HTR-8/SVneo (cell line): ENCODE data around the gene GYPE.
"Not testable (repeated sequence)": the region's sequence is repeated elsewhere in the genome, so short reads cannot be mapped to it uniquely, and the experiment has no call there.

Experiments used
- DNase-seq: peaks from one replicate; pipeline ENCODE4 v3.0.0; 2011; ENCODE audit warnings: low spot score, mixed read lengths; ENCODE audit not compliant: insufficient read length
- FAIRE-seq: peaks from 2 replicates; lab custom pipeline; 2011; peaks lifted over from hg19 to GRCh38; lab: Jason Lieb, UNC

The GYPE gene

GRCh38 chr4:143905440-143905839, at the start of gene GYPE:
TSS of gene GYPE (minus strand) at chr4:143905559. CDS start at chr4:143905507, 52 bp downstream.
- FAIRE-seq, DNase-seq: not testable (repeated sequence)

DNA sequence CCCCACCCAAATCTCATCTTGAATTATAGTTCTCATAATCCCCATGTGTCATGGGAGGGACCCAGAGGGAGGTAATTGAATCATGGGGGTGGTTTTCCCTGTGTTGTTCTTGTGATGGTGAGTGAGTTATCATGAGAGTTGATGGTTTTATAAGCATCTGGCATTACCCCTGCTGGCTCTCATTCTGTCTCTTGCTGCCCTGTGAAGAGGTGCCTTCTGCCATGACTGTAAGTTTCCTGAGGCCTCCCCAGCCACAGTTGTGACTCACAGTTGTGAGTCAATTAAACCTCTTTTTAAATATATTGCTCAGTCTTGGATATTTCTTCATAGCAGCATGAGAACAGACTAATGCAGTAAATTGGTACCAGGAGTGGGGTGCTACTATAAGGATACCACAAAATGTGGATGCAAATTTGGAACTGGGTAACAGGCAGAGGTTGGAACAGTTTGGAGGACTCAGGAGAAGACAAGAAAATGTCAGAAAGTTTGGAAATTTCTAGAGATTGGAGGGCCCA, 46.2 kb upstream of the GYPE start:
- DNase-seq, FAIRE-seq: not testable (repeated sequence)

DNA sequence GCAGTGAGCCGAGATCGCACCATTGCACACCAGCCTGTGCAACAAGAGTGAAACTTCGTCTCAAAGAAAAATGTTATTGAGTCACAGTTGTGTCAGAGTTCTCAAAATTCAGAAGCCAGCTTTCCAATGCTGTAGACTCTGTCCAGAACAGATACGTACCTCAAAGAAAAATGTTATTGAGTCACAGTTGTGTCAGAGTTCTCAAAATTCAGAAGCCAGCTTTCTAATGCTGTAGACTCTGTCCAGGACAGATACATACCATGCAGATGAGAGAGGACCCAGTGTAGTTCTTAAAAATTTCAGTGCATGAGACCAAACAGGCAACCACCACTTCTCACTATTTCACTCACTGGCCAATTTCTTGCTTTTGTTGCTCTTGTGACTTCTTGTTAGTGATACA, 45.6 kb upstream of the GYPE start:
- not testable (repeated sequence) for DNase-seq

GRCh38 chr4:143950185-143950584, 44.8 kb upstream of the GYPE start:
- not testable (repeated sequence) for DNase-seq, FAIRE-seq

More for the DNA sequence above, 45.6 kb upstream of the GYPE start:
- not testable (repeated sequence) for FAIRE-seq

- not testable (repeated sequence) for DNase-seq, FAIRE-seq
These were observed 42.1 kb upstream of the GYPE start for GRCh38 chr4:143947493-143947892.

- FAIRE-seq: not testable (repeated sequence)
These were observed 35.3 kb upstream of the GYPE start for GRCh38 chr4:143940708-143941107.

DNA sequence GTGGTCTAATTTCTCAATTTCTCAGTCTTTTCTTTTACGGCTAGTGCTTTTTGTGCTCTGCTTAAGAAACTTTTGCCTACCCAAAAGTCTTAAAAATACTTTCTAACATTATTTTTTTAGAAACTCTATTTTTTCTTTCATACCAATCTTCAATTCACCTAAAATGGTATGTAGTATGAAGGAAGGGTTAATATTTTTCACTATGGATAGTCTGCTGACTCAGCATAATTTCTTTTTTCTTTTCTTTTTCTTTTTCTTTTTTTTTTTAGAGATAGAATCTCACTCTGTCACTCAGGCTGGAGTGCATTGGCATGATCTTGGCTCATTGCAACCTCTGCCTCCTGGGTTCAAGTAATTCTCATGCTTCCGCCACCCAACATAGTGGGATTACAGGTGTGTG, 34.2 kb upstream of the GYPE start:
- no peak for FAIRE-seq
- no peak for DNase-seq

More at GRCh38 chr4:143940708-143941107, 35.3 kb upstream of the GYPE start:
- not testable (repeated sequence) for DNase-seq

- FAIRE-seq, DNase-seq: not testable (repeated sequence)
These were observed 33.5 kb upstream of the GYPE start for GRCh38 chr4:143938890-143939289.

GRCh38 chr4:143921181-143921580, 15.8 kb upstream of the GYPE start:
- DNase-seq (no peak), FAIRE-seq (no peak)

- DNase-seq, FAIRE-seq: not testable (repeated sequence)
These were observed 11.1 kb upstream of the GYPE start for GRCh38 chr4:143916485-143916884.

DNA sequence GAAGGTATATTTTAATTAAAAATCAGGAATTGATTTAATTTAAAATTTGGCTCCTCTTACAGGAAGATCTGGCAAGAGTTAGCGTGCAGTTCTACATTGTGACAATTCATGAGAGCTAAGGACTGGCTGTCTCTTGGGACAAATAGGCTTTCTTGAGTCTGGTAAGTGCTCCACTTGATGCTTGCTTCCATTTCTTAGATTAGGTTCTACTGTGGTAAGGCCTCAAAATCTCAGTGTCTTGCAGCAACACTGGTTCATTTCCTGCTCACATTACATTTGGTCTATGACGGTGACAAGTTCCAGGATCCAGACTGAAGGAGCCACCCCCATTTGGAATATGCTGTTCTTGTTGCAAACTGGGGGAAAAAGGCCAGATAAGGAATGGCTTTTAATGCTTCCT, 7.1 kb upstream of the GYPE start:
- DNase-seq: not testable (repeated sequence)

DNA sequence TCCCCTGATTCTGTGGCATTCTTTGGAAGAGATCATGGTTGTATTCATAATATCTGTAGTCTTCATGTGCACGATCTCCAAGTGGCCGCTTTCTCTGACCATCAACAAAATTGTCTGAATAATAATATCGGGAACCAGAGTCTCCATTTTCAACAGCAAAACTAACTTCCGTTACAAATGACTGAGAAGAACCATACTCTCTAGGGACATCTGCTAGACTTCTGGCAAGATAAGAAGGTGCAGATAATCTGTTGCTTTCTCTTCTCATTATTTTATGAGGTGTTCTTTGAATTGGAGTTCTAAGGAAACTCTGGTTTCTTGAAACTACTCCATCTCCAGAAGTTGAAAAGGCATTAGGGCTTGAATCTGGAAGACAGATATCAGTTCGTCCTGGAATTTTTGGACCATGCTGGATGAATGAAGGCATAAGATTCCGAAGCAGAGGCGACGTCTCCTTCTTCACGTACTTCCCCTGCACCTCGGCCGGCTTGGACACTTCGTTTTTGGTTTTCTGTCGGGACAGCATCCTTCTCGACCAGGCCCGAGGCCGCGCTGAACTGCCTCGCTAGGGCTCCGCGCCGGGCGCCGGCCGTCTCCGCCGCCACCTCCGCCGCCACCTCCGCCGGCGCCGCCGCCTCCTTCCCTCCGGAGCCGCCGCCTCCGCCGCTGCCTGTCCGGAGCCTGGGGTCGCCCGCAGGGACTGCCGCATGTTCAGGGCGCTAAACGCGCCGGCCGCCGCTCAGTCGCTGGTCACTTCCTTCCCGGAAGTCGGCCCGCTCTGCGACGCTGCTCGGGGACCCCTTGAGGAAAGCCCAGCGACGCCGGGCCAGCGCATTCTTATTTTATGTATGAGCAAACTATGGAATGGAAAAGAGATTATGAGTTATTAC, 6.4 kb upstream of the GYPE start:
- not testable (repeated sequence) for DNase-seq, FAIRE-seq

More for the DNA sequence above, 7.1 kb upstream of the GYPE start:
- FAIRE-seq: not testable (repeated sequence)

DNA sequence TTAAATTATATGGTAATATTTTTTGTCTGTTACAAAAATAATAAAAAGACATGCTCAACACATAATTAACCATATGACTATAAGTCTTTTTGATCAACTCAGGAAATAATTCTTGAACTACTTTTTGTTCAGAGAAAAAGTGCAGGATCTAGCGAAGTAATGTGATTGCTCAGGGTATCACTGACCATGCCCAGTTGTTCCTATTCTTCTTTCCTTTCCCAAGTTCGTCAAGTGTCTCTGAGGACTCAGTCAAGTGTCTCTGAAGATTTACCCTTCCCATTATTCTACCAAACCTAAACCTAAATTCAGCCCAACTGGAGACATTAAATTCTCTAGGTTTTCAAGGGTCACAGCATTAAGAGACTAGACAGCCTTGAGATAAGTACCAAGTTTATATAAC, 5.5 kb upstream of the GYPE start:
- DNase-seq, FAIRE-seq: not testable (repeated sequence)

GRCh38 chr4:143907811-143908210, 2.5 kb upstream of the GYPE start:
- peak; percentile 0 for DNase-seq
- FAIRE-seq: not testable (repeated sequence)

DNA sequence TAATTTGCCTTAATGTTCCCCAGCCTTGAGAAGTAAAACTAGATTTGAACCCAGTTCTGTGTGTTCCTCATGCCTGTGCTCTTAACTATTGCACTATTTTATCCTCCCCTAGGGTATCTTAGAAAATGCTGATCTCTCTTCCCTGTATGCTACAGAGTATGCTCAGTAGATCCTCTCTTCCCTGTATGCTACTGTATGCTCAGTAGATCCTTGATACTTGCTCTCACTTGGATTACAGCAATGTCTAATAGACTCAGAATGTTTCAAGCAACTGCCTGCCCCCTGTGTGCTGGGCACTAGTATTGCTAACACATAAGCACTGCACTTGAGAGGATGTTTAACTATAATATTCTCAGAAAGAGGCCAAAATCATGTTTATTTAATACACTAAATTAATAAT, 928 bp downstream of the GYPE start:
- DNase-seq, FAIRE-seq: not testable (repeated sequence)

DNA sequence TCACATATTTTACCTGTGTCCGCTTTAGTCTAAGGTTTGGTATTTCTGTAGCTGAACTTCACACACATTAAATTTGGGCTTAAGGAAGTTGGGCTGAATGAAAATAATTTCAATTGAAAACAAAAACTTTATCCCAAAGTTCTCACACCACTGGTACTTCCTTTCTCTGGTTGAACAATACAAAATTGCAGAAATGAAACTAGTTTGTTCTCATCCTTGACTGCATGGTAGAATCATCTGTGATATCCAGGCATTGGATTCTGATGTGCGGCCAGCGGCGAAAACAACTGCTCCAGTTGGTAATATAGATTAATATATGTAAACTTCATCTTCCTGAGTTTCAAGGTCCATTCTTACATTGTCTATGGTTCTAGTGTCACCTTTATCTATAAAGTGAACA, 15.0 kb downstream of the GYPE start:
- not testable (repeated sequence) for FAIRE-seq, DNase-seq

DNA sequence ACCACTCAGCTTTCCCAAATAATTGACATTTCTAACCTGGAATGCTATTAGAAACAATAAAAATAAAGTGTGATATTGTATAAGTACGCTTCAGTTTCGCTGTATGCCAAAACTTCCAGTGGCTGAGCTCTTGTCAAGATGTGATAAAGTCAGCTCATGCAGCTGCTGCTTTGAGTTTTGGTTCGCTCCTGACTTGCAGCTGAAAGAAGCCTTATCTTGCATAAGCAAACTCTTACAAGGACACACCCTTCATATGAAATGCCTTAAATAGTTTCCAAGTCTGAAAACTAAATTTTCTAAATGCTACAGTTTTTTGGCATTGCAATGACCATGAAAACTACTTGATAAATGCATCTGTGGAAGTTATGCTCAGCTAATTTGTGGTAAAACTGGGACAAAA, 17.2 kb downstream of the GYPE start:
- not testable (repeated sequence) for DNase-seq, FAIRE-seq

GRCh38 chr4:143884965-143885364, 20.4 kb downstream of the GYPE start:
- not testable (repeated sequence) for DNase-seq, FAIRE-seq

DNA sequence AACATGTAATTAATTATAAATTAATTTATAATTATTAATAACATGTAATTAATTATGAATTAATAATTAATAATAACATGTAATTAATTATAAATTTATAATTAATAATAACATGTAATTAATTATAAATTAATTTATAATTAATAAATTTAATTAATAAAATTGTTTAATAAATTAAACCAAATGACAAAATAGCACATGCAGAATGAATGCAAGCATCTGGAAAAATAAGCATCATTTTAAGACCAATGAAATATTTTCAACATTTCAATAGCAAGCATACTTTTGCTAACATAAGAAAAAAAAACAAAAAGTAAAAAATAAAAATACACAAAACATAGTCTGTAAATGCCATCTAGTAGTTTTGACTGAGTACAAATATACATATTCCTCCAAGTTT, 21.8 kb downstream of the GYPE start:
- FAIRE-seq: no peak
- no peak for DNase-seq

DNA sequence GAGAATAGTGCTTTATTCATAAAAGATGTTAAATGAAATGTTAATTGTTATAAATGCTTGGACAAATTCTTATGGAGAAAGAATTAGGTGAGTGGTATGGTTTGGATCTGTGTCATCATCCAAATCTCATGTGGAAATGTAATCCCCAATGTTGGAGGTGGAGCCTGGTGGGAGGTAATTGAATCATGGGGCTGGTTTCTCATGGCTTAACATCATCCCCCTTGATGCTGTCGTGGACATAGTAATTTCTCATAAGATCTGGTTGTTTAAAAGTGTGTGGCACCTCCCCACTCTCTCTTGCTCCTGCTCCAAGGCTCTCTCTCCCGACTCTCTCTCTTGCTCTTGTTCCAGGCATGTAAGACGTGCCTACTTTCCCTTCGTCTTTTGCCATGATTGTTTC, 22.5 kb downstream of the GYPE start:
- no peak for DNase-seq
- no peak for FAIRE-seq

GRCh38 chr4:143879561-143879960, 25.8 kb downstream of the GYPE start:
- DNase-seq: not testable (repeated sequence)

More at GRCh38 chr4:143879561-143879960, 25.8 kb downstream of the GYPE start:
- FAIRE-seq: not testable (repeated sequence)
